OCI-LY1 (cell line): ENCODE results near the gene NEURL1.

Source experiments
- CTCF ChIP-seq: fragments of 200-600 bp; sonication (generic), shearing (Covaris generic); IDR thresholded peaks from 2 replicates; pipeline ENCODE4 v1.5.1; 2017; ENCODE audit warnings: mild to moderate bottlenecking, antibody characterized with exemption, low read length, moderate library complexity, mixed read lengths
- EZH2 ChIP-seq: fragments of 200-600 bp; sonication (generic), shearing (Covaris generic); IDR thresholded peaks from 2 replicates; pipeline ENCODE4 v1.8.0; 2017; ENCODE audit warnings: borderline replicate concordance, mixed run types, mild to moderate bottlenecking, antibody characterized with exemption, low read length, moderate library complexity, mixed read lengths

- no peak for TF ChIP-seq CTCF
- TF ChIP-seq EZH2: no peak
Measured at GRCh38 chr10:103622935-103623574, 129.6 kb downstream of the NEURL1 start.
